ENCODE results near the gene UQCRHL.

DNA sequence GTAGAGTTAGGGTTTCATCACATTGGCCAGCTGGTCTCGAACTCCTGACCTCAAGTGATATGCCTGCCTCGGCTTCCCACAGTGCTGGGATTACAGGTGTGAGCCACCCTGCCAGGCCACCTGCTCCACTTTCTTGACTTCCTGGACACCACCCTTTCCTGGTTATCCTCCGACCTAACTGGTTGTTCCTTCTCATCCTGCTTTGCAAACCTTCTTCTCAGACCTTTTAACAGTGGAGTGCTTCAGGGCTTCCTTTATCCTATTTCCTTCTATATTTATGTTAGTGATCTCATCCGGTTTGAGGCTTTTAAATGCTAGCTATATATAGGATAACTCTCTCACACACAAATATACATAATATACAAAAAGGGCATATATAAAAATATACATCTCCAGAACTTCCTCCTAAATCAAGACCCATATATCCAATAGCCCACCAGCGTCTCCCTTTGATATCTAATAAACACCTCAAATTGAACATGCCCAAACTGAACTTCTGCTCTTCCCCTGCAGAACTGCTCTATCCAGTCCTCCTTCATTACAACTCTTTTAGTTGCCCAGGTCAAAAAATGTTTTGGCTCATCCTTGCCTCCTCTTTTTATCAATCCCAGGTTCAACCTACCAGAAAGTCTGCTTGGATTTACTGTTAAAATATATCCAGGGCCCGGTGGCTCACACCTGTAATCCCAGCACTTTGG lies 19.5 kb upstream of the UQCRHL start:
- TF ChIP-seq, protein P1, sequence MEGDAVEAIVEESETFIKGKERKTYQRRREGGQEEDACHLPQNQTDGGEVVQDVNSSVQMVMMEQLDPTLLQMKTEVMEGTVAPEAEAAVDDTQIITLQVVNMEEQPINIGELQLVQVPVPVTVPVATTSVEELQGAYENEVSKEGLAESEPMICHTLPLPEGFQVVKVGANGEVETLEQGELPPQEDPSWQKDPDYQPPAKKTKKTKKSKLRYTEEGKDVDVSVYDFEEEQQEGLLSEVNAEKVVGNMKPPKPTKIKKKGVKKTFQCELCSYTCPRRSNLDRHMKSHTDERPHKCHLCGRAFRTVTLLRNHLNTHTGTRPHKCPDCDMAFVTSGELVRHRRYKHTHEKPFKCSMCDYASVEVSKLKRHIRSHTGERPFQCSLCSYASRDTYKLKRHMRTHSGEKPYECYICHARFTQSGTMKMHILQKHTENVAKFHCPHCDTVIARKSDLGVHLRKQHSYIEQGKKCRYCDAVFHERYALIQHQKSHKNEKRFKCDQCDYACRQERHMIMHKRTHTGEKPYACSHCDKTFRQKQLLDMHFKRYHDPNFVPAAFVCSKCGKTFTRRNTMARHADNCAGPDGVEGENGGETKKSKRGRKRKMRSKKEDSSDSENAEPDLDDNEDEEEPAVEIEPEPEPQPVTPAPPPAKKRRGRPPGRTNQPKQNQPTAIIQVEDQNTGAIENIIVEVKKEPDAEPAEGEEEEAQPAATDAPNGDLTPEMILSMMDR (IDR thresholded peaks at IDR 0.05) = no peak
- TF ChIP-seq POLR2A (IDR thresholded peaks at IDR 0.05) = no peak
- TF ChIP-seq EP300 (IDR thresholded peaks at IDR 0.05) = no peak
